ENCODE results near the gene XRCC1. TPM values are rescaled to one million over a fixed set of nuclear protein-coding genes. Genes with fewer than 3 reads are reported as not detected.

Gene XRCC1
- total RNA-seq, 4 donors from 2014 or later: 22.7 to 53.2 (median 30.7) TPM

DNA sequence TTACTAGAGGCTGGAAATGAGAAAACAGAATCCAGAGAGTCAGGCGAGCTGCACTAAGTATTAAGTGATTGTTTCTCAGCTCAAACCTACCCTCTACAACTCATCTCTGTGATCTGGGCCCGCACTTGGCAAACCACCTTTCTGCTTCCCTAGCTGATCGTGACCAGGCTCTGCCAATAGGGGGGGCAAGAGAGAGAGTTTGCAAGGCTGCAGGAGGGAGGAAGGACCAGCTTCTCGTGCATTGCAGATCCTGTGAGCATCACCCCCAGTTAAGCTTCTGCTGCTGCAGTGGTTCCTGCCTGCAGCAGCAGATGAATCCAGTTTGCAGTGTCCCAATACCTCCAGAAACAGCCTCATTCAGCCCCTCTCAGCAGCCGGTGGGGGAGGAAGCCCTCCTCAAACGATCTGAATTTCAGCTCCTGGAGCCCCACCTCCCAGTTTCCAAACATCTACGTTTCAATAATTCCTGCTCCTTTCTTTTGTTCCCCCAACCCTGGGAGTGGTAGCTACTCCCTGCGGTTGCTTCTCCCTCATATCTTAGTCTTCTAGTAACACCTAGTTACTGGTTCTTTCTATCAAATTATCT lies 20.0 kb downstream of the XRCC1 start:
- H3K4me3 ChIP-seq: no peak overlapping the region
- peak; percentile 49 to 60 for DNase-seq
- no peak for TF ChIP-seq POLR2A (IDR thresholded peaks at IDR 0.05)
- TF ChIP-seq, protein P1, sequence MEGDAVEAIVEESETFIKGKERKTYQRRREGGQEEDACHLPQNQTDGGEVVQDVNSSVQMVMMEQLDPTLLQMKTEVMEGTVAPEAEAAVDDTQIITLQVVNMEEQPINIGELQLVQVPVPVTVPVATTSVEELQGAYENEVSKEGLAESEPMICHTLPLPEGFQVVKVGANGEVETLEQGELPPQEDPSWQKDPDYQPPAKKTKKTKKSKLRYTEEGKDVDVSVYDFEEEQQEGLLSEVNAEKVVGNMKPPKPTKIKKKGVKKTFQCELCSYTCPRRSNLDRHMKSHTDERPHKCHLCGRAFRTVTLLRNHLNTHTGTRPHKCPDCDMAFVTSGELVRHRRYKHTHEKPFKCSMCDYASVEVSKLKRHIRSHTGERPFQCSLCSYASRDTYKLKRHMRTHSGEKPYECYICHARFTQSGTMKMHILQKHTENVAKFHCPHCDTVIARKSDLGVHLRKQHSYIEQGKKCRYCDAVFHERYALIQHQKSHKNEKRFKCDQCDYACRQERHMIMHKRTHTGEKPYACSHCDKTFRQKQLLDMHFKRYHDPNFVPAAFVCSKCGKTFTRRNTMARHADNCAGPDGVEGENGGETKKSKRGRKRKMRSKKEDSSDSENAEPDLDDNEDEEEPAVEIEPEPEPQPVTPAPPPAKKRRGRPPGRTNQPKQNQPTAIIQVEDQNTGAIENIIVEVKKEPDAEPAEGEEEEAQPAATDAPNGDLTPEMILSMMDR (IDR thresholded peaks at IDR 0.05): peak in 3 of 4 experiments; percentile 41 to 47 (median 43)
- no peak overlapping the region for H3K27ac ChIP-seq
- H3K36me3 ChIP-seq: no peaks in the 10 kb centered on the region
- H3K4me1 ChIP-seq: no peaks in the 10 kb centered on the region
- intact Hi-C loops (cut with DNase I; ENCODE audit: low total_unique reads): no loop called here
- no peaks in the 10 kb centered on the region for H3K9me3 ChIP-seq
- H3K27me3 ChIP-seq: no peaks in the 10 kb centered on the region

DNA sequence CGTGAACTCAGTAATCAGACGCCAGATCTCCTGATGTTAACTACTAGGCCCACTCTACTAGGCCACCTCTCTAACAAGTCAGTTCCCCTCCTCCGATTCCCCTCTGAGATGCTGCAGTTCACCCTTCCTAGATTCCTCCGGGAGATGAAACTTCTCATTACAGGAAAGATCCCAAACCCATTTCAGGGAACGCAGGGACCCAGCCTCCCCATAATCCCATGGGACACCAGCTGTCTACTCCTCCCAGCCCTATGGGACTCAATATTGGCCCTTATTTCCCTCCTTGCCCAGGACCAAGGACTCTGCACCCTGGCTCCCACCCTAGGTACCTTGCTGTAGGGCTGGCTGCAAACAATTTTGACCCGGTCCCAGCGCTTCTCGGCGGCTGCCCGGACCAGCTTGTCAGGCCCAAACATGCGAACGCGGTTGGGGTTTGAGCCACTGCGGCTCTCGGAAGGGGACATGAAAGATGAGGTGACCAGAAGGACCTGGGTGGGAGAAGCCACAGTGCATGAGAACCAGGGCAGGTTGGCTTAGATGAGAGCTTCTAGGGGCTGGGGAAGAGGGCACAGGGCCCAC lies 20.9 kb downstream of the XRCC1 start:
- TF ChIP-seq, protein P1 (IDR thresholded peaks at IDR 0.05): no peak
- no peak for TF ChIP-seq POLR2A (IDR thresholded peaks at IDR 0.05)
- Histone ChIP-seq H3K27ac (no peak overlapping the region), H3K4me1 (no peaks in the 10 kb centered on the region), H3K27me3 (no peaks in the 10 kb centered on the region), H3K4me3 (no peak overlapping the region), H3K9me3 (no peaks in the 10 kb centered on the region), H3K36me3 (no peaks in the 10 kb centered on the region)
- no peak for DNase-seq
- intact Hi-C loops (cut with DNase I; ENCODE audit: low total_unique reads): no loop called here

DNA sequence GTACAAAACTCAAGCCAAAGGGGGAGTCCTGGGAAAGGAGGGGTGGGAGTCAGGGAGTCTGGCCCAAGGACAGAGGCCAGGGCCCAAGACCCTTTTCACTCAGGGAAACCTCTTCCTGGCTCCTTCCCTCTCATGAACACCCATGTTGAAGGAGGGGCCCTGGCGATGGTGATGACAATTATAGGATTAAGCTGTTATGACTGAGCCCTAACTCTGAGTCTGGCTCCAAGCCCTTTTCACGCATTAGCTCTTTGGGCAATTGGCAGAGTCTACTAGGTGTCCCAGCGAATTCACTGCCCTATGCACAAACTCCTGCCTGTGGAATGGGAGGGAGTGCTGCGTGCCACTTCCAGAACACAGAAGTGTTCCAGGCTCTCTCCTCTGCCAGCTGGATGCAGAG lies 21.7 kb downstream of the XRCC1 start:
- no peaks in the 10 kb centered on the region for H3K36me3 ChIP-seq
- no peak for TF ChIP-seq POLR2A (IDR thresholded peaks at IDR 0.05)
- TF ChIP-seq, protein P1 (IDR thresholded peaks at IDR 0.05): no peak
- intact Hi-C loops (cut with DNase I; ENCODE audit: low total_unique reads): no loop called here

DNA sequence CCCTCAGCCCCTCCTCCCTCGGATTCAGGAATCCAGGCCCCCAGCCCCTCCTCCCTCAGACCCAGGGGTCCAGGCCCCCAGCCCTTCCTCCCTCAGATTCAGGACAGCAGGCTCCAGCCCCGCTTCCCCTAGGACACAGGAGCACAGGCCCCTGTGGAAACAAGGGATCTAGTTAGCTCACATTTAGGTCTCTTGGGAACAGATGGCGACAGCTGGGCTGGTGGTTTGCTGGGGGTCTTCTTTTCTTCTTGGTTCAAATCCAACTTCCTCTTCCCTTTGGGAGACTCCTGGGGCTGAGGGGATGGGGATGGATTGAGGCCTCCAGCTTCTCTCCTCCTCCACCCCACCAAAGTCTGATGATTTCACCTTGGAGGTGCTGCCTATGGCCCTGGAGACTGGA lies 22.7 kb downstream of the XRCC1 start:
- H3K27me3 ChIP-seq: no peaks in the 10 kb centered on the region
- H3K4me1 ChIP-seq: no peaks in the 10 kb centered on the region
- intact Hi-C loops (cut with DNase I; ENCODE audit: low total_unique reads): no loop called here
- DNase-seq: no peak
- no peak for TF ChIP-seq POLR2A (IDR thresholded peaks at IDR 0.05)
- TF ChIP-seq, protein P1 (IDR thresholded peaks at IDR 0.05): no peak
- no peaks in the 10 kb centered on the region for H3K9me3 ChIP-seq
- no peak overlapping the region for H3K4me3 ChIP-seq
- H3K27ac ChIP-seq: no peak overlapping the region
- no peaks in the 10 kb centered on the region for H3K36me3 ChIP-seq

More for the DNA sequence above, 21.7 kb downstream of the XRCC1 start:
- no peak overlapping the region for H3K4me3 ChIP-seq
- no peaks in the 10 kb centered on the region for H3K4me1 ChIP-seq
- H3K27me3 ChIP-seq: no peaks in the 10 kb centered on the region
- no peak overlapping the region for H3K27ac ChIP-seq
- no peaks in the 10 kb centered on the region for H3K9me3 ChIP-seq
- no peak for DNase-seq

DNA sequence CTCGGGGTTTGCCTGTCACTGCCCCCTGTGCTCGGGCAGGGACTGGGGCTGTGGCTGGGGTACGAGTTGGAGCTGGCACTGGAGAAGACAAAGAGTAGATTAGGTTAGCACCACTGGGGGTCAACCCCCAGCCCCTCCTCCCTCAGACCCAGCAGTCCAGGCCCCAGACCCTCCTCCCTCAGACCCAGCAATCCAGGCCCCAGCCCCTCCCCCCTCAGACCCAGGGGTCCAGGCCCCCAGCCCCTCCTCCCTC lies 23.2 kb downstream of the XRCC1 start:
- Histone ChIP-seq H3K4me1 (no peaks in the 10 kb centered on the region), H3K27me3 (no peaks in the 10 kb centered on the region), H3K27ac (no peak overlapping the region), H3K4me3 (no peak overlapping the region), H3K36me3 (no peaks in the 10 kb centered on the region), H3K9me3 (no peaks in the 10 kb centered on the region)
- DNase-seq: no peak
- TF ChIP-seq, protein P1 (IDR thresholded peaks at IDR 0.05): no peak
- no peak for TF ChIP-seq POLR2A (IDR thresholded peaks at IDR 0.05)
- intact Hi-C loops (cut with DNase I; ENCODE audit: low total_unique reads): no loop called here
